Measurements from ENCODE around the gene TMEM187.
"Not testable (repeated sequence)": the region's sequence is repeated elsewhere in the genome, so short reads cannot be mapped to it uniquely, and the experiment has no call there.

Gene TMEM187

DNA sequence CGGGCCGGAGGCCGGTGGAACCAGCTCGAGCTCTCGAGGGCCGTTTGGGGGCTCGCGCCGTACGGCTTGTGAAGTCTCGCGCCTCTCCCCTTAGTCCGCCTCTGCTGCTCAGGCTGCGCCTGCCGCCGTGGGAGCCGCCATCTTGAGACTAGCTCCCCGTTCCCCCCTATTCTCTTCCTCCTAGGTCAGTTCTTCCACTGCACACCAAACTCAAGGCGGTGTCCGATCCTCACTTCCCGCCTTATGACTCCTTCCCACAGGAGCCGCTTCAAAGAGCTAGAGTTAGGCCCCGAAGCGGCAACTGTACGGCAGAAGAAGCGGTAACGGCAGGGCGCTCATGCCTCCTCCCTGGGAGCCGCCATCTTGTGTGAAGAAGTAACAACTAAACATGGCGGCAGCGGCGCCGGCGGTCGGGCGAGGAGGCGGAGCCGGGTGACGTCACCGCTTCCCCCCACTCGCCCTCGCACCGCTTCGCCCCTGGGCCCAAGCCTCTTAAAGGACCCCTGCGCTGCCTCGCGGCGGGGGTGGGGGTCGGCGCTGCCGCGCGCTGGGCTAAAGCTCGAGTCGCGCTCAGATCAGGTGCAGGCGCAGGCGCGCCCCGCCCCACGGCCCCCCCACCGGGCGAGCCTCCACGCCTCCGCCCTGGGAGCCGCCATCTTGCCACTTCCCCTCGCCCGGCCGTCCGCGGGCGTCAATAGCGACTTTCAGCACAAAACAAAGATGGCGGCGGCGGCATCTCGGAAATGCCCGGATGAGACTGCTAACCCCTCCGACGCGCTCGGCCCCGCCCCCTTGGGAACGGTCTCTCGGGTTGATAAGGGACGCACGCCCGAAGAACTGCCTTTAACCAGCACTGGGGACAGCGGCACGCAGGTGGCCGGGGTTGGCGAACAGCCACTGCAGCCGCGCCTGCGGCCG, 845 bp upstream of the TMEM187 start, which contains the start of gene HCFC1:
Gene HCFC1, minus strand, starts transcription at position 369 of the 918 bp plus-strand sequence. CDS start 978 bp downstream, outside the sequence.
- DNase-seq (ENCODE audit: low read depth in 2 of 2): peak; percentile 73 to 86

DNA sequence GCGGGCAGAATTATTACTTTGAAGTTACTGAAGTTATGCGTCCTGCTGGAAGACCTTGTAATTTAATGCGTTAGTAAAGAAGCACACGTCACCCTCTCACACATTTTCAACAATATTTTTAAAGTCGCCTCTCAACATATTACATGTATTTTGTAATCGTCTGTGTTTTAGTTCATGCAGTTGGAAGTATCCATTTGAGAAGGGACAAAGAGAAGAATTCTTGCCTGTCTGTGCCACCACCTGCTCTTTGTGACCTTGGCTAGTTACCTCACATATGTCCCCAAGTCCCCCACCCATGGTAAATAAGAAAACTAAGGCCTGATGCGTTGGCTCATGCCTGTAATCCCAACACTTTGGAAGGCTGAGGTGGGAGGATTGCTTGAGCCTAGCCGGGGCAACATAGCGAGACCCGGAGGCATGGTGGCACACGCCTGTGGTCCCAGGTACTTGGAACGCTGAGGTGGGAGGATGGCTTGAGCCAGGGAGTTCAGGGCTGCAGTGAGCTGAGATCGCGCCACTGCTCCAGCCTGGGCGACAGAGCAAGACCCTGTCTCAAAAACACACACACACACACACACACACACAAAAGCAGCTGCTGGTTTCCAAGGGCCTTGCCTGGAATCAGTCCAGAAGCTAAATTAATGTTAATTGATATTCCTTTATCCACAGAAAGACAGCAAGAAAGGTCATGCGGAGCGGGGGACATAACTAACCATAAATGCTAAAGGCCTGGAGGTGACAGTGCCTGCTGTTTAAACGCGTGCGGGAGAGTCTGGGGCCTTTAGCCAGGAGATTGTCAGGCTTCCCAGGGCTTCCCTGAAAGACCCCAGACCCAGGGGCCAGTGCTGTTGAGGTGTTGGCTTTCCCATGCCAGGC, 811 bp downstream of the TMEM187 start:
- DNase-seq (ENCODE audit: low read depth in 2 of 2): no peak

DNA sequence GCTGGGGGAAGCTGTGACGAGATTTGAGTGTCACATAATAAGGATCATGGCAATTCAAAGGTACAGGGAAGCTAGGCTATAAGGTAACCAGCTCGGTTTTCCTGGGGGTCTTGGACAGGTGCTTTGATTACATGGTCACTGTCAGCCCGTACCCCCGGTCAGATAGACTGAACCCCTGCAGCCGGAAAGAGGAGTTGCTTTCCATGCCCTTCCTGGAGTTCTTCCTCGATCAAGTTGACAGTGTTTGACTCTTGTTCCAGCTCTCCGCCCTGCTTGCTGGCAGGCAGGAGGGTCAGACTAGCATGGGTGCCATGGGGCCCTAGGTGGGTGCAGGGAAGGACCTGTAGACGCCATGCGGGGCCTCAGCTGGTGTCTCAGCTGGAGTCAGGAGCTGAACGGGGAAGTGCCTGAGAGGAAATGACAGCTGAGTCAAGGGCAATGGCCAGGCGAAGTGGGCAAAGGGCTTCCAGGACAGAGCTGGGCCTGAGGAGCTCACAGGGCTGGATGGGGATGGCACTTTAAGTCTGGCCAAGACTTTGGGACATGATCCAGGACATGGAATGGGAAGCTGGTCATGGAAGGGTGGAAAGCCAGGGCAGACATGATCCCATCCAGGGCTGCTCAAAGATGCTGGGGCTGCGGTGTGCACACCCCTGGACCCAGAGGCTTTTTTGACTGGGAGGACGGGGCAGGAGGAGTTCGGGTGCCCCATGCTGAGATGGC, 1.6 kb downstream of the TMEM187 start:
- no peak for DNase-seq (ENCODE audit: low read depth in 2 of 2)

DNA sequence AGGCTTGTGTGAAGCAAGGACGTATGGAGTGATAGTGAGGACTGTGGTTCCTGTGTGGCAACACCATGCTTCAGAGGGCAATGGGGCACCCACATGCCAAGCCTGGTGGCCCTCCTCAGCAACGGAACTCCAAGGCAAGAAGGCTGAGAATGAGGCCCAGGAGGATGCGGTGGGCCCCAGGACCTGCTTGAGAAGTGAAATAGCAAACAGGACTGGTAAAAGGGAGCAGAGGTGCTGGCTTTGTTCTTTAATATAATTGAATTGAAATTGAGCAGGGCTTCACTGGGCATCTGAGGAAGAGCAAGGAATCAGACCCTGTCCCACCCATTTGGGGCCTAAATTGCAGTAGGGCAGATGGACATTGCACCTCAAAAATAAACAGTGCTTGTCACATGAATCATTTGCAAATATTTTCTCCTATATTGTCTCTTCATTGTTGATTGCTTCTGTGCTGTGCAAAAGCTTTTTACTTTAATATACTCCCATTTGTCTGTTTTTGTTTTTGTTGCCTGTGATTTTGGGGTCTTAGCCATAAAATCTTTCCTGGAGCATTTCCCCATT, 2.3 kb downstream of the TMEM187 start:
- DNase-seq (ENCODE audit: low read depth in 2 of 2): no peak

DNA sequence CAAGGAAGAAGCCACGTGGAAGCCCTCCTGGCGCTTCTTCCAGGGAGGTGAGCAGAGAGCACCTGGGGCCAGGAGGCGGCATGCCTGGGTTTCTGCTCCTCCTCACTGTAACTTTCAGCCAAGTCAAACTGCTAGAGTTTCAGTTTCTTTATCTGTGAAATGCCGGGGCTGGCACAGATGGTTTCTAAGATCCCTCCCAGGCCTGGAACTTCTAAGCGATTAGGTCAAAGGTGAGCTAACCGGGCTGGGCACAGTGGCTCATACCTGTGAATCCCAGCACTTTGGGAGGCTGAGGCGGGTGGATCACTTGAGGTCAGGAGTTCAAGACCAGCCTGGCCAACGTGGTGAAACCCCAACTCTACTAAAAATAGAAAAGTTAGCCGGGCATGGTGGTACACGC, 7.8 kb downstream of the TMEM187 start:
- not testable (repeated sequence) for DNase-seq (ENCODE audit: low read depth in 2 of 2)

DNA sequence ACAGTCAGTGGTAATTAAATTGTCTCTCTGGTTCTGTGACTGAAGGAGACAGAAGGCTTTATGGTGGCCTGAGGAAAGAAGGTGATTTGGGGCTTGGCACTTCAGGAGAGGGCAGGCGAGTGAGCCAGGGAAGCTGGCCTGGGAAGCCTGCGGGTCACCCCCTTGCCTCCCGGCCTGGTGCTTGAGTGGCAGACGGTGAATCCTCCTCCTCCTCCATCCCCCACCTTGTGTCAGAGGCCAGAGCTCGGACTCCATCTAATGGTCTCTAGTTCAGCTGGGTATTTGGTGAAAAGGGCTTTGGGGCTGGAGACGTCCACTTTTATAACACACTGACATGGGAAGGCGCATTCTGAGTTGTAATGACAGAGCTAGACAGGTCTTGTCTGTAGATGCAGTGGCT, 8.7 kb downstream of the TMEM187 start:
- DNase-seq (ENCODE audit: low read depth in 2 of 2): no peak

DNA sequence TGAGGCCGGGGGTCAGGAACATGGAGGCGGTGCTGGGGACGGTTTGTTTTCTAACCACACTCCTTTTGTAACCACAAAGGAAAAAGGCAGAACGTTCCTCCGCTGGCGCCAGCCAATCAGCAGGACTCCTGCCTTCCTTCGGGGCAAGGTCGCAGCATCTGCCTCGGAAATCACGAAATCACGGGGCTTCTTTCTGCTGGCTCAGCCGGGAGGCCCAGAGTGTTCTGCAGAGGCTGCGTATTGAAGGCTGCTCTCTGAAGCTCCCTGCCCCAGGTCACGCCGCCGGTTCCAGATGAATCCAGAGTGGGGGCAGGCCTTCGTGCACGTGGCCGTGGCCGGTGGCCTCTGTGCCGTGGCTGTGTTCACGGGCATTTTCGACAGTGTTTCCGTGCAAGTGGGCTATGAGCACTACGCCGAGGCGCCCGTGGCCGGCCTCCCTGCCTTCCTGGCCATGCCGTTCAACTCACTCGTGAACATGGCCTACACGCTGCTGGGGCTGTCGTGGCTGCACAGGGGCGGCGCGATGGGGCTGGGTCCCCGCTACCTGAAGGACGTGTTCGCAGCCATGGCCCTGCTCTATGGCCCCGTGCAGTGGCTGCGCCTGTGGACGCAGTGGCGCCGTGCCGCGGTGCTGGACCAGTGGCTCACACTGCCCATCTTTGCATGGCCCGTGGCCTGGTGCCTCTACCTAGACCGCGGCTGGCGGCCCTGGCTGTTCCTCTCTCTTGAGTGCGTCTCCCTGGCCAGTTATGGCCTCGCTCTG, 9.4 kb downstream of the TMEM187 start:
- DNase-seq (ENCODE audit: low read depth in 2 of 2): peak in 1 of 2 donors; percentile 34

DNA sequence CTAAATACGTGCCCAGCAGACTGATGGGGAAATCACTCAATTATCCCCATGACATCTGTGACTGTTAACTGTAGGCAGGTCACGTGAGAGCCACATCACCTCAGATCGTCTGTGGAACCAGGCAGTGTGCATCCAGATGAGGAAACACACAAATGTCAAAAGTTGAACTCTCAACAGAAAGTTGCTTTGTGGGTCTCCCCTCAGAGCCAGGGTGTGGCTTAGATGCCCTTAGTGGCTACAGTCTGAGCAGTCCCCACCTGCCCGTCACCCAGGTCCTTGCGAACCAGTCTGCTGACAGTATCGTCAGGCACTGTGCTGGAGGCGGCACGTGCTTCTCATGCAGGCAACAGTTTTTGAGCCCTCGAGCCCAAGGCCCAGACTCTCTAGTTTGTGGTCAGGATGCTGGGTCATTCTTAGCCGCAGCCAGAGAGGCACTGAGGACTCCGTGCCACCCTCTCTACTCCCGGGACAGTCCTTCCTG, 10.8 kb downstream of the TMEM187 start:
- DNase-seq (ENCODE audit: low read depth in 2 of 2): no peak

DNA sequence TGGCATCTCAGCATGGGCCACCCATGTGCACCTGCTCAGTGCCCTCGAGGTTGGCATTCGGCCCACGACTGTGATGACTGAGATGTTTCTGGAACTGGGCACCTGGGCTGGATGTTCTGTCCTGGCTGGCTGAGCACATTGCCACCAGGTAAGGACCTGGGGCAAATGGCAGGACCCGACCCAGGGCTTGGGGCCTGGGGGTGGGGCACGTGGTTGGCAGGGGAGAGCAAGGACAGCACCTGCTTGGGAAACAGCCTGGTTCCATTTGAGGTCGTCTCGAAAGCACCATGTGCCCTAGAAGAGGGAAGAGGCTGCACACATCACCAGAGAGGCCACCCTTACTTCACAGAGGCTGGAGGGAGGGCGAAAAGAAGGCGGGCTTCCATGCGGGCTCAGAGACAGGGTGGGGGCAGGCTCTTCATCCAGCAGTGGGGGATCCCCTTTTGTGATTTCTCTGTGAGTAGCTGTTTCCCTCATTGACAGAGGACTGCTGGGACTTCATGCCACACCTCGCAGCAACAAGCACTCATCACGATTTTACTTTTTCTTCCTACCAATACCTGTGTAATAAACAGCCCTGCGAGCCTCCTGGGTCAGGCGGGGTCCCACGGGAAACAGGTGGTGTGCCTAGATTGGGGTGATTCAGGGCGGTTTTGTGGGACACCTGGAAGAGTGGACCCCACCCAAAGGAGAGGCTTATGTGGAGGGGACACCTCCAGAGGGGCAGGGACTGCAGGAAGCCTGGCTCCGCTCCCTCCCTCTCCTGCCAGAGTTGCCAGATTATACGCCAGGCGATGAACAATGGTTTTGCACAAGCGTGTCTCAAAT, 12.0 kb downstream of the TMEM187 start:
- no peak for DNase-seq (ENCODE audit: low read depth in 2 of 2)

DNA sequence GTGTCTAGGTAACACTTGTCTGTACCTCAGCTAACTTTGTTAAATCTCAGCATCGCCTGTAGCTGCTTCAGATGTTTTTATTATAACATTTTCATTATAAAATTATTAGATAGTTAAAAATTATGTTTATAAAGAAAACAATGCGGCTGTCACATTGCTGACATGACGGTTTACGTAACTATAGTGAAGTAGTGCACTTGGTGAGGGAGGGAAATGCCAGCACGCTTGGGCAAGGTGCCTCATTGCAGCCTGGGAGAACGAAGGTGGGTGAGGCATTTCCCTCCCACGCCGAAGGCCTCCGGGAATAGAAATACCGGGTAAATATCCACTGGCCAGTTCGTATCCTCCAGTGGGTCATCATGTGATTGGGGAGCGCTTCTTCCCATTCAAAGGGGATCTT, 15.9 kb downstream of the TMEM187 start:
- DNase-seq (ENCODE audit: low read depth in 2 of 2): no peak

DNA sequence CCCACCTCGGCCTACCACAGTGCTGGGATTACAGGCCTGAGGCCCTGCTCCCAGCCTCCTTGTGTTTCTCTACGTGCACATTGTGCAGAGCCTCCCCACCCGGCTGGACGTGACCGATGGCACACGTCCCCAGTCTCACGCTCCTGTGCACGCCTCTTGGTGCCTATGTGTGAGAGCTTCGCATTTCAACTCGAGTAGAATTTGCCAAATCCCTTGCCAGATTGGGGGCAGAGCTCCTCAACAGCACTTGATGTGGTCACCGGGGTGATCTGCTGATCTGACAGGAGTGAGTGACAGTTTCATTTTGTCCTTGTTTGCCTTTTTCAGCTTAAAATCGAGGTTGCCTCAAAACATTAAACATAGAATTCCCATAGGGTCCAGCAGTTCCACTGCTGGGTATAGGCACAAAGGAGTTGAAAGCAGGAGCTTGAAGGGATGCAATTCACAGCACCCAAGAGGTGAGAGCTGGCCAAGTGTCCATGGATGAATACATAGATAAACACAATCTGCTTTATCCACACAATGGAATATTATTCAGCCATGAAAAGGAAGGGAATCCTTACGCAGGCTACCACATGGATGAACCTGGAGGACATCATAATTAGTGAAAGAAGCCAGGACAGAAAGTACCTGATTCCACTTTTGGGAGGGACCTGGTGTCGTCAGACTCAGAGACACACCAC, 17.6 kb downstream of the TMEM187 start:
- DNase-seq (ENCODE audit: low read depth in 2 of 2): no peak

DNA sequence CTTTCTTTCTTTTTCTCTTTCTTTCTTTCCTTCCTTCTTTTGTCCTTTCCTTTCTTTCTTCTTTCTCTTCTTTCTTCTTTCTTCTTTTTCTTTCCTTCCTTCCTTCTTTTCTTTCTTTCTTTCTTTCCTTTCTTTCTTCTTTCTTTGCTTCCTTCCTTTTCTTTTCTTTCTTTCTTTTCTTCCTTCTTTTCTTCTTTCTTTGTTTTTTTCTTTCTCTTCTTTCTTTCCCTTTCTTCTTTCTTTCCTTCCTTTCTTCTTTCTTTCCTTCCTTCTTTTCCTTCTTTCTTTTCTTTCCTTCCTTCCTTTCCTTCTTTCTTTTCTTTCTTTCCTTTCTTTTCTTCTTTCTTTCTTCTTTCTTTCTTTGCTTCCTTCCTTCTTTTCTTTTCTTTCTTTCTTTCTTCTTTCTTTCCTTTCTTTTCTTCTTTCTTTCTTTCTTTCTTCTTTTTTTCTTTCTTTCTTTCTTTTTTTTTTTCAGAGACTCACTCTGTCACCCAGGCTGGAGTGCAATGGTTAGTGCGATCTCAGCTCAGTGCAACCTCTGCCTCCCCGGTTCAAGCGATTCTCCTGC, 18.5 kb downstream of the TMEM187 start:
- no peak for DNase-seq (ENCODE audit: low read depth in 2 of 2)

DNA sequence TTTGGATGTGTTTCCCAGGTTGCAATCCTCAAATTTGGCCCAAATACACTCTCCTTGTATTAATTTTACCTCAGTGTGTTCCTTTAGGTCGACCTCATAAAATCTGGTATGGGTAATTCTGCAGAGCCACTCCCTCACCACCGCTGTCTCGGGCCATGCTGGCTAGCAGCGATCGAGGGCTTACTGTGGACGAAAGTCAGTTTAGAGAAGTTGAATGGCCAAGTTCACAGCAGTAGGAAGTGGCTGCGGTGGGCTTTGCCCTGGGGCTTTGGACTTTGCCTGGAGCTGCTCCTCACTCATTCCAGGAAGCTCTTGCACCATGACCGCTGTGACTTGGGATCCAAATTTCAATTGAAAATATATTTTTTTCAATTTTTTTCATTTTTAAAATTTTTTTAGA, 19.6 kb downstream of the TMEM187 start:
- no peak for DNase-seq (ENCODE audit: low read depth in 2 of 2)

DNA sequence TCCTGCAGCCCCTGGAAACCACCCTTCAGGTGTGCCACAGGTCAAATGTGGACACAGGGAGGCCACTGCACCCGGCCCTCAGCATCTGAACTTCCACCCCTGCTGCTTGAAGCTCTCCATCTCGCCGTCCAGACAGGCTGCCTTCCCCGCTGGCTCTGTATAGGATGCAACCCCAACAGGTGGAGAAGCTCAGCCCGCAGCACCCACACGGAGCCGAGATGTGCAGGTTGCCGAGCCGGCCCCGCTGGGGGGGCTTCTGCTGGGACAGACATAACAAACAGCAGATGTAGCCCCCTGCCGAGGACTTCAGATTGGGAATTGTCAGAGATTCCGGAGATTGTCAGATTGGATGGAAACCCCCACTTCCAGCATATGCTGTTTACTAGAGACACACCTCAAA, 20.5 kb downstream of the TMEM187 start:
- DNase-seq (ENCODE audit: low read depth in 2 of 2): no peak

DNA sequence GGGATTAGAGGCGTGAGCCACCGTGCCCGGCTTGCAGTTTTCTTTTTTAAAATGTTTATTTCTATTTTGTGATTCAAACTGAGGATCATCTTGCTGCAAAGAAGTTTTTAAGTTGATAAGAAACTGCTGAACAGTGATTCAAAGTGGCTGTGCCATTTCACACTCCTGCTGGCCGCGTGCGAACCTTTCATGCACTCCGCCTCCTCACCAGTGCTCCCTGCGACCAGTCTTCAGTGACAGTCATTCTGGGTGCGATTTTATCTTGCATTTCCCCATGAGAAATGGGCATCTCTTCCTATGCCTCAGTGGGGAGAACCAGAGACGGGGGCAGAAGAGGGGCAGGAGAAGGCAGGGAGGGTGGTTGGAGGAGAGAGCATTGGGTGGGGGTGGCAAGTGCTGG, 21.4 kb downstream of the TMEM187 start:
- no peak for DNase-seq (ENCODE audit: low read depth in 2 of 2)

DNA sequence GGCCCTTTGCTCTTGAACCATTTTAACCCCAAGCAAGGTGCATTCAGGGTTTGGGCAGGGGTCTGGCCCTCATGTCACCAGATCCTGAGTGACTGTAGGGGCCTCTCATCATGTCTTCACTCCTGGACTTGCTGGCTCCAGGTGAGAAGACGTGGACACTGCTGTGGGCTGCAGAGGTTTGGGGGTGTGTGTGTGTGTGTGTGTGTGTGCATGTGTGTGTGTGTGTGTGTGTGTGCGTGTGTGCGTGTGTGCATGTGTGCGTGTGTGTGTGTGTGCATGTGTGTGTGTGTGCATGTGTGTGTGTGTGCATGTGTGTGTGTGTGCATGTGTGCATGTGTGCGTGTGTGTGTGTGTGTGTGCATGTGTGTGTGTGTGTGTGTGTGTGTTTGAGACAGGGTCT, 21.8 kb downstream of the TMEM187 start:
- DNase-seq (ENCODE audit: low read depth in 2 of 2): not testable (repeated sequence)

DNA sequence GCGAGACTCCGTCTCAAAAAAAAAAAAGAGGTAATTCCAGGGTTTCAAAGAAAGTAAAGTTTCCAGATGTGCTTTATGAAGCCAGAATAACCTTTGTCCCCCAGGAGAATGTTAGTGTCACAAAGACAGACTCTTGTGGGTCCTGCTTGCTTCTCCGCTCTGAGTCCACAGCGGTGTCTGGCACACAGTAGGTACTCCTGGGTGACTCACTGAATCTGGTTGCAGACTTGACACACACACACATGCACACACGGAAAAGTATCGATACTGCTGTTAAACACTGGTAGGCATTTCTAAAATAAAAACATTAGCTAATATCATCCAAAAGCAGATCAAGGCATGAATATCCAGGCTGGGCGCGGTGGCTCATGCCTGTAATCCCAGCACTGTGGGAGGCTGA, 22.9 kb downstream of the TMEM187 start:
- no peak for DNase-seq (ENCODE audit: low read depth in 2 of 2)

DNA sequence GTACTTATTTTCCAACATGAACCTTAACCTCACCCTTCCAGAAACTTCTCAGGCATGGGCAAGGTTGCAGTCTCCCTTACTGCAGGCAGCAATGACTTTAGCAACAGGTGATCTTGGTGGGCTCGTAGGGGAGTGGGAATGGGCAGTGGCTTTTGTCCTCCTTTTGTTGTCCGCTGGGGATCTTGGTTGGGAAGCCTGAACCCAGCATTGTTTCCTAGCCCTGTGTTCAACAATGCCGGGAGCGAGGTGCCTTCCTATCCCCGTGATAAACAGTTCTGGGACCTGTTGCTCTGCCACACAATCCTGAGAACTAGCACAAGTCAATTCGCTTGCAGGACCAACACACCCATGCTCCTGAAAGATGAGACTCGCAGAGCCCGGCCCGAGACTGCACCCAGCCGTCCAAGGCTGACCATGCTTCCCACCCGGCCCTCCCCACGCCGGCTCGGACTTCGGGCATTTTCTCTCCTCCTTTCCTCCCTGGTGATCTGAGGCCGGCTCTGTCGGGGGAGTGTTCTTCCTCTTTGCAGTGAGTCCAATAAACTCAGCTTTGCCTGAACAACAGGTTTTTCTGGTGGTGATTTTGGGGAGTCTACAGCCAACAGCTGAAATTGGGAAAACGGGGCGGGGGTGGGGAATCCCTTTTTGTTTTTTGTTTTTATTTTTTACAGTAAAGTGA, 26.9 kb downstream of the TMEM187 start:
- no peak for DNase-seq (ENCODE audit: low read depth in 2 of 2)

All from stimulated activated CD8-positive, alpha-beta memory T cell treated with anti-CD3 and anti-CD28 coated beads, Interleukin-7, amount 100 ng/mL, for 1 hour (primary cell).